Subcutaneous abdominal adipose tissue (tissue), 5 donors: ENCODE measurements around the gene C3orf38.

Experiments
- H3K27ac ChIP-seq: one replicate; pipeline ENCODE4 v1.7.0; 2013; ENCODE audit warnings: low read depth, mild to moderate bottlenecking, inconsistent platforms, low read length, moderate library complexity
- H3K27me3 ChIP-seq, 5 donors: one replicate each; pipeline ENCODE4 v1.7.0; 2013; ENCODE audit warnings: low read length in 5 of 5, inconsistent platforms in 1 of 5; ENCODE audit not compliant: control insufficient read depth in 5 of 5, insufficient read depth in 4 of 5
- H3K36me3 ChIP-seq, 5 donors: one replicate each; pipeline ENCODE4 v1.7.0; 2013; ENCODE audit warnings: low read length in 5 of 5; ENCODE audit not compliant: control insufficient read depth in 5 of 5, insufficient read depth in 5 of 5
- H3K4me1 ChIP-seq, 5 donors: one replicate each; pipeline ENCODE4 v1.7.0; 2013; ENCODE audit warnings: low read length in 5 of 5, mild to moderate bottlenecking in 3 of 5, moderate library complexity in 1 of 5; ENCODE audit not compliant: control insufficient read depth in 5 of 5, insufficient read depth in 5 of 5
- H3K4me3 ChIP-seq, 5 donors: one replicate each; pipeline ENCODE4 v1.7.0; 2013; ENCODE audit warnings: low read length in 5 of 5, low read depth in 1 of 5
- H3K9ac ChIP-seq, 5 donors: one replicate each; pipeline ENCODE4 v1.7.0; 2013; ENCODE audit warnings: low read length in 5 of 5, mild to moderate bottlenecking in 4 of 5, moderate library complexity in 3 of 5
- H3K9me3 ChIP-seq, 5 donors: one replicate each; pipeline ENCODE4 v1.7.0; 2013; ENCODE audit warnings: low read length in 5 of 5; ENCODE audit not compliant: control insufficient read depth in 5 of 5
- donor health status: healthy.
- donor health status: healthy.
- donor health status: healthy.
- donor health status: healthy.
- donor health status: healthy.

Gene C3orf38

DNA sequence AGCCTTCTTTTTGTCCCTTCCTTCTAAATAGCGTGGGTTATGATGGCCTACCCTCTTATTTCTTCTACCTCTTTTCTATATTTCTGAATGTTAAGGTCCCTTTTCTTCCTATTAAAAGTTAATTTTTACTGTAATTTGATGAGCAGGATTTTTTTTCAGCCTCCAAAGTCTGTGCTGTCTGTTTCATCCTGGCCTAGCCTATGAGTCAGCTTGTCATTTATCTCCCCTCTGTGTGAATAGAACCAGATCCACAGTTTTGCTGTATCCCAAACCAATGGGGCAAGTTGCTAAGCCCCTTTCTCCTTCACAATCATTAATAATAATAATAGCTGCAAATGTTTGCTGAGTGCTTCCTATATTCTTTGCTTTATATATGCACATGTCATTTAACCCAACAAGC lies 18.1 kb upstream of the C3orf38 start:
- no peaks in the 10 kb centered on the region for H3K27me3 ChIP-seq
- H3K4me3 ChIP-seq: no peak overlapping the region
- H3K9me3 ChIP-seq: no peaks in the 10 kb centered on the region
- H3K9ac ChIP-seq: no peak overlapping the region
- no peaks in the 10 kb centered on the region for H3K4me1 ChIP-seq
- H3K36me3 ChIP-seq: peaks cover 5 to 38% (median 25%) of the 10 kb centered on the region in 5 donors
- no peak overlapping the region for H3K27ac ChIP-seq

DNA sequence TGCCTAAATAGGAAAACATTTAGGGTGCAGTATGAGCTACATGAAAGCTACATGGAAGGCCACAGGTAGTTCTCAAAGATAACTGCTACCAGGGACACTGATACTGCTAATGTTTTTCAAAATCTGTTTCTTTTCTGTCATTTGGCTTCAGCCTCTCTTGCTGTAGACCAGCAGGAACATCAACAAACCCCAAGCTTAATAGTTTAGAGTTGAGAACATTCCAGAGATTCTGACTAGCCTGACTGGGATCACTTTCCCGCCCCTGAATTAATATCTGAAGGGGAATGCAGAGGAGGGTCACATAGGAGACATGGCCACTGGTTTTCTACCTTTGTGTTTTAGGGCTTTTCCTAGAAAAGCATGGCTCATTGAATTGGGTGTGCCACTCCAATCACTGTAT lies 16.9 kb upstream of the C3orf38 start:
- Histone ChIP-seq H3K27me3 (no peaks in the 10 kb centered on the region), H3K4me1 (no peaks in the 10 kb centered on the region), H3K9ac (no peak overlapping the region), H3K27ac (no peak overlapping the region), H3K4me3 (no peak overlapping the region), H3K36me3 (peaks cover 5 to 44% (median 24%) of the 10 kb centered on the region in 5 donors), H3K9me3 (no peaks in the 10 kb centered on the region)

DNA sequence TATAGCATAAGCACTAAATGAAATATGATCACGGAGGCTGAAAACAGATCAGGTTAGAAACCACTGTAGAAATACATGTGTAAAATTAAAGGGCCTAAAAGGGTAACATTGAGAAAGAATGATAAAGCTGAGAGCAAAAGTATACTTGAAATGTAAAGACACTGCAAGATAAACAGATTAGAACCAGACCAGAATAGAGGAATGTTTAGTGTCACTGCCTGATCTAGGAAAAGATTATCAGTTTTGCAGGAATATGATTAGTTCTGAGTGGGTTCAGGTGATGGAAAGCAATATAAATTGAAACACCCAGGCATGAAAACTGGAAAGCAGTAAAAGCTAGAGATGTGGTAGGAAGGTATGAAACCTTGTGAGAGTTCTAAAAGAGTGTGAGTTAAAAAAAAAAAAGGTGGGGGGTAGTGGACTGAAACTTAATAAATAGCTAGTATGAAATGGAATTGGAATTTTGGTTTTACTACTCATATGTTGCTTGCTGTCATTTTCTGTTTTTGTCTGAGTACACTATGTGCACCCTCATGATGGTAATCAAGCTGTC lies 16.0 kb upstream of the C3orf38 start:
- no peaks in the 10 kb centered on the region for H3K27me3 ChIP-seq
- H3K4me1 ChIP-seq: no peaks in the 10 kb centered on the region
- H3K36me3 ChIP-seq: peaks cover 5 to 47% (median 26%) of the 10 kb centered on the region in 5 donors
- no peak overlapping the region for H3K9ac ChIP-seq
- H3K4me3 ChIP-seq: no peak overlapping the region
- H3K9me3 ChIP-seq: no peaks in the 10 kb centered on the region
- H3K27ac ChIP-seq: no peak overlapping the region

DNA sequence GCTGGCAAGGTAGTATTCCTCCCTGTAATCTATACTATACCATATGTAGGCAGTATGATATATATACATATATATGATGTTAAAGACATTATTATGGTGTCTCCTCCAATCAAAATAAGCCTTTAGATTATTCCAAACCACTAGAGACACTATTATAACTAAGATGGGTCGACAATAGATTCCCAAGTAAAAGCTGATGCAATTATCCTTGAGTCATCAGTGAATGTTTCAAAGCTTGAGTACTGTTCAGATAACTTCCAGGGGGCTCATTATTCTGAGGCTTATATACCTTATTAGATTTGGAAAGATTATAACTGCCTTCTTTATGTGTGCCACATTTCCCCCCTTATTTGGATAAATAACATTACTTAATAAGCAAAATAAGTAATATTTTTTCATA lies 11.9 kb upstream of the C3orf38 start:
- Histone ChIP-seq H3K27ac (no peak overlapping the region), H3K9ac (no peak overlapping the region), H3K4me3 (no peak overlapping the region), H3K27me3 (no peaks in the 10 kb centered on the region), H3K36me3 (peaks cover 21 to 54% (median 34%) of the 10 kb centered on the region in 5 donors), H3K9me3 (no peaks in the 10 kb centered on the region), H3K4me1 (no peaks in the 10 kb centered on the region)

DNA sequence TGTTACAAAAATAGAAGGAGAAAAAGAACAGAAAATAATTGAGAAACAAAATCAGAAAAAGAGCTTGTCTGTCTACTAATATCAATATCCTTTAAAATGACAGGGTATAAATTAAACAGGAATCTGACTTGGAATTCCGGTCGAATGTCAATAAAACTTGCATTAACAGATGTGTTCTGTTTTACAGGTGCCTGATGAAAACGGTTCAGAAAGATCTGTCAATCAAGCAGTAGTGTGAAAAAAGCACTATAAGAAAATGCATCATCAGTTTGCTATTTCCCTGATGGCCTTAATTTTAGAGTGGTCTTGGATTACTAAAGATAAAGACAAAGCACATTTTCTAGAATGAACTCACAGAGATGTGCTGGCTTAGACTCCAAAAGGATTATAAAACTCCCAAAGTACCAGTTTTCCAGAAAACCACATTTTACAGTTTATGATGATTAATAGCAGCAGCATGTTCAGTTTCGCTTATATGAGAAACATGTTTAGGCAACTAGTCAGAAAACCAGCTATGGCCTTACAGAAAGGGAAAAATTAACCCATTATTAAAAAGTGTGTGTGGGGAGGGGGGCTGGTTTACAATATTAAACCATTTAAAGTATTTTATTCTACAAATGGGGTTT lies 8.2 kb upstream of the C3orf38 start:
- H3K4me1 ChIP-seq: no peaks in the 10 kb centered on the region
- H3K27me3 ChIP-seq: no peaks in the 10 kb centered on the region
- H3K9ac ChIP-seq: no peak overlapping the region
- H3K4me3 ChIP-seq: no peak overlapping the region
- H3K36me3 ChIP-seq: peaks cover 18 to 36% (median 25%) of the 10 kb centered on the region in 5 donors
- no peak overlapping the region for H3K27ac ChIP-seq
- no peaks in the 10 kb centered on the region for H3K9me3 ChIP-seq

DNA sequence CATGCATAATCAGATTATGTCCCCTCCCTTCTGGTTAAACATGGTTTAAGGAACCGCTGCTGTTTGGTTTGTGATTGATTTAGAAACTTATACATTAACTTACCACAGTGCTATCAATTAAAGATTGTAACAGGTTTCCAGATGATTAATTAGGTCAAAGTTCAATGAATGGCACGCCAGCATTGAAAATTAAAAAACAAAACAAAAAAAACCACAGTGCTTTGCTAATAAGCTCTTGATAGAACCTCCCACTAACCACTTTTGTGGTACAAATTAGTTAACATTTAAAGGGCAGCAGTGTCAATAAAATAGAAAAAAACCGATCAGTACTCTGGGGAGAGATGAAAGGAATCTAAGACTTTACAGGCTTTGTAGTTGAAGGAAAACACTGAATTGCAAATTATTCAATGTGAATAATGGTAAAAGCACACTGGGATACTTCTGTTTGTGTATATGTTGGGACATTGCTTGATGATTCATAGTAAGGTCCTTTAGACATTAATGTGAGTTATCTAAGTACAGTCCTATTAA lies 7.6 kb upstream of the C3orf38 start:
- H3K9me3 ChIP-seq: no peaks in the 10 kb centered on the region
- H3K4me1 ChIP-seq: no peaks in the 10 kb centered on the region
- H3K9ac ChIP-seq: no peak overlapping the region
- no peak overlapping the region for H3K27ac ChIP-seq
- H3K36me3 ChIP-seq: peaks cover 16 to 36% (median 22%) of the 10 kb centered on the region in 5 donors
- no peaks in the 10 kb centered on the region for H3K27me3 ChIP-seq
- H3K4me3 ChIP-seq: no peak overlapping the region

DNA sequence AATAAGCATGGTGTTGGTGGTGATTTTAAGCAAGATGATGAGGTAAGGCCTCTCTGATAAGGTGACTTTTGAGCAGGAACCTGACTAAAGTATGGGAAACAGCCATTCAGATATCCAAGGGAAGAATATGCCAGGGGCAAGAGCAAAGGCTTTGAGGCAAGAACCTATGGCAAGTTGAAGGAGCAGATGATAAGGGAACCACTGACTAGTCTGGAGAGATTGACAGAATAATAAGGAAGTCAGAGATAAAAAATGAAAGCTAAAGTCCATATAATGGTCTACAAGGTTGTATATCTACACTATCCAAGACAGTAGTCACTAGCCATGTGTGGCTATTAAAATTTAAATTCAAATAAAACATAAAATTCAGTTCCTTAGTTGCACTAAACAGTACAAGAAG lies 2.5 kb upstream of the C3orf38 start:
- Histone ChIP-seq H3K4me1 (peaks cover 0 to 28% (median 23%) of the 10 kb centered on the region in 5 donors), H3K4me3 (no peak overlapping the region), H3K27ac (no peak overlapping the region), H3K27me3 (no peaks in the 10 kb centered on the region), H3K36me3 (no peaks in the 10 kb centered on the region), H3K9ac (no peak overlapping the region), H3K9me3 (no peaks in the 10 kb centered on the region)

DNA sequence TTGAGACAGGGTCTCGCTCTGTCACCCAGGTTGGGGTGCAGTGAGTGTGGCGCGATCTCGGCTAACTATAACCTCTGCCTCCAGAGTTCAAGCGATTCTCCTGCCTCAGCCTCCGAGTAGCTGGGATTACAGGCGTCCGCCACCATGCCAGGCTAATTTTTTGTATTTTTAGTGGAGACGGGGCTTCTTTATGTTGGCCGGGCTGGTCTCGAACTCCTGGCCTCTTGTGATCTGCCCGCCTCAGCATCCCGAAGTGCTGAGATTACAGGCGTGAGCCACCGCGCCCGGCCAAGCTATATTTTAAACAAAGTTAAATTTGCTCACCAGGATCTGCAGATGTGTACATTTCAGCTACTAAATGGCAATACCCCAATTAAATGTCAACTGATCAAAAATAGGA lies 1.1 kb upstream of the C3orf38 start:
- Histone ChIP-seq H3K4me3 (peak overlapping the region; percentile 85 to 100 (median 99)), H3K4me1 (peaks cover 0 to 28% (median 23%) of the 10 kb centered on the region in 5 donors), H3K36me3 (peaks cover 0 to 6% (median 3%) of the 10 kb centered on the region in 5 donors), H3K27me3 (no peaks in the 10 kb centered on the region), H3K9ac (peak overlapping the region in 3 of 5 donors; percentile 91 to 100 (median 98)), H3K27ac (peak overlapping the region; percentile 94), H3K9me3 (no peaks in the 10 kb centered on the region)

DNA sequence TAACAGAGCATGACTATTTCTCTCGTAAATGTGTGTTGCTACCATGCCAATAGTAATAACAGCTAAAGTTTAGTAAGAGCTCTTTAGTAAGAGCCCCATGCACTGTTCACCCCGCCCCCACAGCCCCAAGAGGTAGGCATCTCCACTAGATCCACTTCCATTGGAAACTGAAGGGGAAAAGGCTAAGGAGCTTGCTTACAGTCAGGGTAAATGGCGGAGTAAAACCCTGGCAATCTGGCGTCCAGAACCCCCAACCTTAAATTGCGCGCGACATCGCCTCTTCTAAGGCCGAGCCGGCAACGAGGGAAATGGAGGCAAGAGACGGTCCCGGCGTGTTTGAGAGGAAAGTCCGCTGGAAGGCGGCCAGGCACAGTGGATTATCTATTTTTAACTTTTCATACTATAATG lies 654 bp upstream of the C3orf38 start:
- Histone ChIP-seq H3K4me3 (peak overlapping the region; percentile 85 to 100 (median 99)), H3K4me1 (peaks cover 0 to 28% (median 23%) of the 10 kb centered on the region in 5 donors), H3K9ac (peak overlapping the region; percentile 87 to 100 (median 91)), H3K36me3 (peaks cover 0 to 10% (median 3%) of the 10 kb centered on the region in 5 donors), H3K27ac (peak overlapping the region; percentile 94), H3K9me3 (no peaks in the 10 kb centered on the region), H3K27me3 (no peaks in the 10 kb centered on the region)

DNA sequence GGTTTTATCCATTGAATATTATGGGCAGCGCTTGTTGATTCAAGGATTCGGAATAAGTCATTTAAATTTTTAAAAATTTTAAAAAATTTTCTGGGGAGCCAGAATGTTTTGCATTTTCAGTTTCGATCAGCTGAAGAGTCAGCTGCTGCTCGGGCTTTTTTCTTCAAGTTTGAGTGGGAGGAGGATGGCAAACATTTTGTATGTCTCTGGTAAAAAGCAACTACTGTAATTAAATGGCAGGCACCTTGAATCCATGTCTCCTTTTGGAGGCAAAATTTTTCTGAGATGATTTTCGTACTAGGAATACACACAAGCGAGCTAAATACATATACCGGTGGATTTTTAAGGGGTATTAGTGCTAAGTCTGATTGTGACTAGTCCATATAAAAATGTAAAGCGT lies 612 bp downstream of the C3orf38 start:
- peak overlapping the region; percentile 89 to 100 (median 98) for H3K9ac ChIP-seq
- peaks cover 3 to 19% (median 13%) of the 10 kb centered on the region in 5 donors for H3K36me3 ChIP-seq
- peaks cover 0 to 28% (median 23%) of the 10 kb centered on the region in 5 donors for H3K4me1 ChIP-seq
- H3K27ac ChIP-seq: peak overlapping the region; percentile 94
- H3K4me3 ChIP-seq: peak overlapping the region; percentile 85 to 100 (median 99)
- no peaks in the 10 kb centered on the region for H3K9me3 ChIP-seq
- H3K27me3 ChIP-seq: no peaks in the 10 kb centered on the region
